PC-3 (cell line): ENCODE data around the gene OVOL2. TPM values are rescaled to one million over a fixed set of nuclear protein-coding genes. Genes with fewer than 3 reads are reported as not detected.

Source experiments
- total RNA-seq: library from RNA; depleted of rRNA; stranded (reverse); fragments of >200 nt; gene quantifications from 2 replicates; pipeline ENCODE4 v1.2.3, GENCODE V29; 2014; rRNA removed

OVOL2 gene
- total RNA-seq, 1 experiment from 2014 or later = 23.1 TPM

Other genes with a start within 250 kb of the OVOL2 start
- 159 and 189 TPM in 2 replicates for gene SNX5, start 89.1 kb downstream of the OVOL2 start, total RNA-seq
- gene MGME1, start 88.9 kb downstream of the OVOL2 start, total RNA-seq = 15.1 and 18.8 TPM in 2 replicates
- gene KAT14, start 79.9 kb upstream of the OVOL2 start, total RNA-seq = 10.8 and 12.5 TPM in 2 replicates
- gene PET117, start 79.9 kb upstream of the OVOL2 start, total RNA-seq = 21.2 and 31.2 TPM in 2 replicates
- 16.3 and 17.1 TPM in 2 replicates for gene ZNF133, start 230.6 kb upstream of the OVOL2 start, total RNA-seq